ENCODE results near the gene SOBP. TPM values are rescaled to one million over a fixed set of nuclear protein-coding genes. Genes with fewer than 3 reads are reported as not detected.
"Not testable (repeated sequence)": the region's sequence is repeated elsewhere in the genome, so short reads cannot be mapped to it uniquely, and the experiment has no call there.

The SOBP gene
- total RNA-seq, 2 experiments from 2014 or later: 0.70 to 2.0 TPM

- no peak overlapping the region for H3K4me3 Mint-ChIP-seq
- H3K36me3 Mint-ChIP-seq: no peaks in the 10 kb centered on the region
- no peak overlapping the region for H3K27ac Mint-ChIP-seq
- DNase-seq: no peak
- H3K4me1 Mint-ChIP-seq: peaks cover 2% of the 10 kb centered on the region
- CTCF ChIA-PET: interaction anchor here (1.0 kb wide), 1 partner anchor 14 kb away, joined by 3 read pairs; no protein-coding TSS in a partner anchor
- ATAC-seq: no peak
- H3K27me3 Mint-ChIP-seq: peaks cover 21% of the 10 kb centered on the region
- H3K9me3 Mint-ChIP-seq (ENCODE audit: low read depth): no peaks in the 10 kb centered on the region
Measured at GRCh38 chr6:107538856-107539387, 49.0 kb downstream of the SOBP start.

GRCh38 chr6:107539409-107539808 is 49.5 kb downstream of the SOBP start:
- DNase-seq (no peak), ATAC-seq (no peak)
- CTCF ChIA-PET: interaction anchor here (1.0 kb wide), 1 partner anchor 13 kb away, joined by 3 read pairs; no protein-coding TSS in a partner anchor
- Mint-ChIP-seq H3K27ac (no peak overlapping the region), H3K36me3 (no peaks in the 10 kb centered on the region), H3K4me3 (no peak overlapping the region), H3K27me3 (peaks cover 24% of the 10 kb centered on the region), H3K9me3 (ENCODE audit: low read depth) (no peaks in the 10 kb centered on the region), H3K4me1 (no peaks in the 10 kb centered on the region)

GRCh38 chr6:107539849-107540464 is 50.0 kb downstream of the SOBP start:
- Mint-ChIP-seq H3K9me3 (ENCODE audit: low read depth) (no peaks in the 10 kb centered on the region), H3K36me3 (no peaks in the 10 kb centered on the region), H3K4me1 (no peaks in the 10 kb centered on the region), H3K27ac (no peak overlapping the region), H3K27me3 (peaks cover 24% of the 10 kb centered on the region), H3K4me3 (no peak overlapping the region)
- no peak for ATAC-seq
- CTCF ChIA-PET: interaction anchor here (1.0 kb wide), 1 partner anchor 13 kb away, joined by 3 read pairs; no protein-coding TSS in a partner anchor
- DNase-seq: no peak

GRCh38 chr6:107540465-107540857 is 50.5 kb downstream of the SOBP start:
- no peak for ATAC-seq
- Mint-ChIP-seq H3K9me3 (ENCODE audit: low read depth) (no peaks in the 10 kb centered on the region), H3K27me3 (peaks cover 25% of the 10 kb centered on the region), H3K4me3 (no peak overlapping the region), H3K36me3 (no peaks in the 10 kb centered on the region), H3K27ac (no peak overlapping the region), H3K4me1 (no peaks in the 10 kb centered on the region)
- CTCF ChIA-PET: no interaction called here
- DNase-seq: no peak

- Mint-ChIP-seq H3K27ac (no peak overlapping the region), H3K4me1 (no peaks in the 10 kb centered on the region), H3K9me3 (ENCODE audit: low read depth) (no peaks in the 10 kb centered on the region)
Measured at GRCh38 chr6:107542192-107542668, 52.3 kb downstream of the SOBP start.

DNA sequence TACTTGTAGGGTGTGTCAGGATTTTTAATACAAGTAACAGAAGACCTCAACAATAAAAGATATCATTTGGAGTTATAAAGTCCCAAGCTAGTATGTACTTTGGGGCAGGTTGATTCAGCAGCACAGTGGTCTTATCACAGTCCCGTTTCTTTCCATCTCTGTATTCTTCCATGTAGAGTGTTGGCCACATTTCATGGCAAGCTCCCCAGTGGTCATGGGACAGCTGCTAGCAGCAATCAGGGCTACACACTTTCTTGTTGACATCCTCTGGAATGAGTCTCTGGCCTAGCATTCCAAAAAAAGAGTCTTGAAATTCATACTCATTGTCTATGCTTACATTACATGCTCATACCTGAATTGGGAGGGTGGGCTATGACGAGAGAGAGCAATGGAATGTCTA is 53.2 kb downstream of the SOBP start:
- Mint-ChIP-seq H3K4me3 (no peak overlapping the region), H3K36me3 (no peaks in the 10 kb centered on the region), H3K4me1 (no peaks in the 10 kb centered on the region), H3K9me3 (ENCODE audit: low read depth) (no peaks in the 10 kb centered on the region), H3K27ac (no peak overlapping the region), H3K27me3 (peaks cover 32% of the 10 kb centered on the region)
- no peak for ATAC-seq
- no peak for DNase-seq
- CTCF ChIA-PET: no interaction called here

More at GRCh38 chr6:107542192-107542668, 52.3 kb downstream of the SOBP start:
- H3K36me3 Mint-ChIP-seq: no peaks in the 10 kb centered on the region
- no peak for ATAC-seq
- no peak for DNase-seq
- peaks cover 32% of the 10 kb centered on the region for H3K27me3 Mint-ChIP-seq
- CTCF ChIA-PET: no interaction called here
- no peak overlapping the region for H3K4me3 Mint-ChIP-seq

DNA sequence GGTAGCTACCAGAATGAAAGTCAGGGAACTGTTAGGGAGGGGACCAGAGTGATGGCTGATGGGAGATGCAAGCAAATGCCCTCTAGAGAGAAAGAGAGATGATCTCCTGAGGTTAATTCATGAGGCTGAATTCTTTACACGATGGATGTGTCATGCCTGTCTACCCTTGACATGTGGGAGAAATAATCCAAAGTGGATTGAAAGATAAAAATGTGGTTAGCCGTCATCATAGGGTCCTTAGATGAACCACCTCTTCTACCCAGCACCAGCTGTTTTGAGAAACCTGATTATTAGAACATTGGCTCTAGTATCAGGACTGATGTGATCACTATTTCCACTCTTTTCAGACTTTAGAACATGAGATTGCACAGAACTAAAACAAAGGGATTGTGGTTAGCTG is 53.6 kb downstream of the SOBP start:
- H3K9me3 Mint-ChIP-seq (ENCODE audit: low read depth): no peaks in the 10 kb centered on the region
- H3K4me3 Mint-ChIP-seq: no peak overlapping the region
- H3K36me3 Mint-ChIP-seq: no peaks in the 10 kb centered on the region
- no peak overlapping the region for H3K27ac Mint-ChIP-seq
- CTCF ChIA-PET: no interaction called here
- ATAC-seq (no peak), DNase-seq (no peak)
- no peaks in the 10 kb centered on the region for H3K4me1 Mint-ChIP-seq
- H3K27me3 Mint-ChIP-seq: peaks cover 32% of the 10 kb centered on the region

- no peak overlapping the region for H3K4me3 Mint-ChIP-seq
- DNase-seq (no peak), ATAC-seq (no peak)
- H3K27ac Mint-ChIP-seq: no peak overlapping the region
- H3K36me3 Mint-ChIP-seq: no peaks in the 10 kb centered on the region
- no peaks in the 10 kb centered on the region for H3K9me3 Mint-ChIP-seq (ENCODE audit: low read depth)
- CTCF ChIA-PET: interaction anchor here (0.8 kb wide), 1 partner anchor 18 kb away, joined by 3 read pairs; no protein-coding TSS in a partner anchor
- no peaks in the 10 kb centered on the region for H3K4me1 Mint-ChIP-seq
- peaks cover 19% of the 10 kb centered on the region for H3K27me3 Mint-ChIP-seq
Measured at GRCh38 chr6:107545763-107546162, 55.8 kb downstream of the SOBP start.

DNA sequence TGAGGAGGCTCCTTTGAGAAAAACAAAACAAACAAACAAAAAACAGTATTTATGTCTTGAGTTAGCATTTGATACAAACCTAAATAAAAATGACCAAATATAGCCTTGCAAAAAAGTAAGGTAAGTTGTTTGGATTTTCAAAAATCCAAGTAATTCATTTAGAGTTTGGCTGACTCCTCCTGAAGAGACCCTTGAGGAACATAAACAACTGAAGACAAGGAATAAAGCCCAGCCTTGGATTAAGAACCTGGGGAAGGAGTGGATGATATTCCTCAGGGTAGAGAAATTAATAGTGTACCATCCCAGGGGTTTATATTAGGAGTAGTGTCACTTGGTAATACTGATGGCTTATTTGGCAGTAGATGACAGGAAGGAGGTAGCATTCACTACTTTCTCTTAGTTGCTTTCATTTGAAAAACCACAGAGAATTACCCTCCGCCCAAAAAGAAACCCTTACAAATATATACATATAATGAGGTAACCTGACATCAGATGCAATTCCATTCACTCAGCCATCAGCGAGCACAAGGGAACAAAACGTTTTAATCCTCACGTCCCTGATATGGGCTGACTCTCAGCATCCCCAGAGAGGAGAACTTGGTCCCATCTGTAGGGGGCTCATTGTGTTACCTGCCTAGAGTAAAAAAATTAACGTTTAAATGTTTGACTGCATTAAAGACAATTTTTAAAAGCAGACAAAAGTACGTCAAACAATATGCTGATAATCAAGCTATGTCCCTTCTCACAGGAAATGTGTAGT is 57.0 kb downstream of the SOBP start:
- peaks cover 19% of the 10 kb centered on the region for H3K27me3 Mint-ChIP-seq
- CTCF ChIA-PET: no interaction called here
- ATAC-seq: no peak
- H3K4me1 Mint-ChIP-seq: no peaks in the 10 kb centered on the region
- H3K27ac Mint-ChIP-seq: no peak overlapping the region
- no peak for DNase-seq
- no peak overlapping the region for H3K4me3 Mint-ChIP-seq
- no peaks in the 10 kb centered on the region for H3K36me3 Mint-ChIP-seq
- H3K9me3 Mint-ChIP-seq (ENCODE audit: low read depth): no peaks in the 10 kb centered on the region

GRCh38 chr6:107547451-107547840 is 57.5 kb downstream of the SOBP start:
- Mint-ChIP-seq H3K27ac (no peak overlapping the region), H3K4me1 (no peaks in the 10 kb centered on the region), H3K4me3 (no peak overlapping the region), H3K9me3 (ENCODE audit: low read depth) (no peaks in the 10 kb centered on the region), H3K36me3 (no peaks in the 10 kb centered on the region), H3K27me3 (peaks cover 14% of the 10 kb centered on the region)
- ATAC-seq: no peak
- DNase-seq: no peak
- CTCF ChIA-PET: no interaction called here

GRCh38 chr6:107550241-107550840 is 60.4 kb downstream of the SOBP start:
- no peaks in the 10 kb centered on the region for H3K9me3 Mint-ChIP-seq (ENCODE audit: low read depth)
- H3K4me1 Mint-ChIP-seq: no peaks in the 10 kb centered on the region
- CTCF ChIA-PET: no interaction called here
- ATAC-seq: no peak
- no peak overlapping the region for H3K4me3 Mint-ChIP-seq
- DNase-seq: no peak
- H3K27me3 Mint-ChIP-seq: peaks cover 10% of the 10 kb centered on the region
- no peaks in the 10 kb centered on the region for H3K36me3 Mint-ChIP-seq
- H3K27ac Mint-ChIP-seq: no peak overlapping the region

DNA sequence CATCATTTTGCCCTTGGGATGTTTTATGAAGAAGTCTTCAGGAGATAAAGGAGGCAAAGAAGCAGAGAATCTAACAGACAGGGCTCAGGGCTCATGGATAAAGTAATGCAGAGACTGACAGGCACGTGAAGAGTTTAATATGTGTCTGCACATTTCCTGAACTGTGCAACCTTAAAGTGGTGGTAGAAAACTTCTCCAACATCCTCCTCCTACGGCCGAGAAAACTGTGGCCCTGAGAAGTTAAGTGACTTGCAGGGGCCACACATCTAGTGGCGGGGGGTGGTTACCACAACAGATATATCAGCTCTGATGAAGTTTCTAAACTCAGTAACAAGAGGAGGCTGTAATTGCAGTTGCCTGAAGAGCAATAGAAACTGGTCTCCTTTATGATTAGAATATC is 61.0 kb downstream of the SOBP start:
- CTCF ChIA-PET: no interaction called here
- Mint-ChIP-seq H3K36me3 (no peaks in the 10 kb centered on the region), H3K27ac (no peak overlapping the region), H3K4me1 (no peaks in the 10 kb centered on the region), H3K4me3 (no peak overlapping the region), H3K9me3 (ENCODE audit: low read depth) (no peaks in the 10 kb centered on the region), H3K27me3 (peaks cover 7% of the 10 kb centered on the region)
- ATAC-seq (no peak), DNase-seq (no peak)

DNA sequence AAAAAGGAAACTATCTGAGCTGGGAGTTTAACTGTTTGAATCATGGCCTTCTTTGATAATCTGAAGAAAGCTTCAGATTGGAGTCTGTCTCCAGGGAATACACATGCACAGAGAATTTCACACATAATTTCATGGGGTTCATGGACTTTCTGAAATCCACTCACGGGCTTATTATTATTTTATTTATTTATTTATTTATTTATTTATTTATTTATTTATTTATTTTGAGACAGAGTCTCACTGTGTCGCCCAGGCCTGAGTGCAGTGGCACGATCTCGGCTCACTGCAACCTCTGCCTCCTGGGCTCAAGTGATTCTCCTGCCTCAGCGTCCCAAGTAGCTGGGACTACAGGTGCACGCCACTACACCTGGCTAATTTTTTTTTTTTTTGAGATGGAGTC is 63.2 kb downstream of the SOBP start:
- H3K27ac Mint-ChIP-seq; H3K4me3 Mint-ChIP-seq; ATAC-seq; H3K9me3 Mint-ChIP-seq (ENCODE audit: low read depth); H3K36me3 Mint-ChIP-seq; DNase-seq; H3K27me3 Mint-ChIP-seq; H3K4me1 Mint-ChIP-seq: not testable (repeated sequence)
- CTCF ChIA-PET: interaction anchor here (0.6 to 1.1 kb wide), 3 partner anchors 14 to 331 kb away, joined by 3 read pairs; no protein-coding TSS in a partner anchor
